GM12865 (cell line): Measurements from ENCODE around the gene PKNOX2.

Experiments
- DNase-seq: peaks from one replicate; pipeline ENCODE4 v3.0.0; 2010; ENCODE audit warnings: low read depth
- H3K4me3 ChIP-seq: 2 replicates; pipeline ENCODE4 v1.5.1; 2011; ENCODE audit warnings: mild to moderate bottlenecking, low read depth, low read length, control low read depth
- CTCF ChIP-seq: IDR thresholded peaks from 2 replicates; pipeline ENCODE4 v1.5.1; 2011; ENCODE audit warnings: low read length, control low read depth, low read depth, inconsistent platforms; ENCODE audit not compliant: insufficient read depth; ENCODE audit errors: missing control alignments

Gene PKNOX2

GRCh38 chr11:125455851-125456250 is 291.3 kb downstream of the PKNOX2 start:
- TF ChIP-seq CTCF = no peak
- no peak for DNase-seq
- H3K4me3 ChIP-seq = no peak overlapping the region

GRCh38 chr11:125457814-125458343 is 293.3 kb downstream of the PKNOX2 start:
- H3K4me3 ChIP-seq = no peak overlapping the region
- no peak for TF ChIP-seq CTCF
- no peak for DNase-seq

GRCh38 chr11:125460275-125460674 is 295.7 kb downstream of the PKNOX2 start:
- TF ChIP-seq CTCF = no peak
- no peak overlapping the region for H3K4me3 ChIP-seq
- DNase-seq = no peak

- H3K4me3 ChIP-seq = no peak overlapping the region
- DNase-seq = no peak
- no peak for TF ChIP-seq CTCF
These were observed 299.2 kb downstream of the PKNOX2 start for GRCh38 chr11:125463590-125464269.

- no peak overlapping the region for H3K4me3 ChIP-seq
- DNase-seq = no peak
- TF ChIP-seq CTCF = no peak
These were observed 299.7 kb downstream of the PKNOX2 start for GRCh38 chr11:125464270-125464662.

GRCh38 chr11:125464666-125465065 is 300.1 kb downstream of the PKNOX2 start:
- H3K4me3 ChIP-seq = no peak overlapping the region
- DNase-seq = no peak
- no peak for TF ChIP-seq CTCF

- no peak for TF ChIP-seq CTCF
- DNase-seq = no peak
These were observed 300.7 kb downstream of the PKNOX2 start for GRCh38 chr11:125465255-125465654.

More at GRCh38 chr11:125465255-125465654, 300.7 kb downstream of the PKNOX2 start:
- no peak overlapping the region for H3K4me3 ChIP-seq
